Stimulated activated CD4-positive, alpha-beta T cell treated with anti-CD3 and anti-CD28 coated beads, TNF-alpha, amount 100 ng/mL, for 1 hour (primary cell): Measurements from ENCODE around the gene WNT8A.
"Not testable (repeated sequence)": the region's sequence is repeated elsewhere in the genome, so short reads cannot be mapped to it uniquely, and the experiment has no call there.

Source experiments
- DNase-seq, 3 donors: peaks; one replicate each; pipeline ENCODE4 v3.0.0-alpha.2; 2020; ENCODE audit warnings: low read depth in 3 of 3, low spot score in 1 of 3

Gene WNT8A, protein sequence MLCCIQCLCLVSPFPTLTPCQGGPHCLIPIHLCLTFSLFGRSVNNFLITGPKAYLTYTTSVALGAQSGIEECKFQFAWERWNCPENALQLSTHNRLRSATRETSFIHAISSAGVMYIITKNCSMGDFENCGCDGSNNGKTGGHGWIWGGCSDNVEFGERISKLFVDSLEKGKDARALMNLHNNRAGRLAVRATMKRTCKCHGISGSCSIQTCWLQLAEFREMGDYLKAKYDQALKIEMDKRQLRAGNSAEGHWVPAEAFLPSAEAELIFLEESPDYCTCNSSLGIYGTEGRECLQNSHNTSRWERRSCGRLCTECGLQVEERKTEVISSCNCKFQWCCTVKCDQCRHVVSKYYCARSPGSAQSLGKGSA

DNA sequence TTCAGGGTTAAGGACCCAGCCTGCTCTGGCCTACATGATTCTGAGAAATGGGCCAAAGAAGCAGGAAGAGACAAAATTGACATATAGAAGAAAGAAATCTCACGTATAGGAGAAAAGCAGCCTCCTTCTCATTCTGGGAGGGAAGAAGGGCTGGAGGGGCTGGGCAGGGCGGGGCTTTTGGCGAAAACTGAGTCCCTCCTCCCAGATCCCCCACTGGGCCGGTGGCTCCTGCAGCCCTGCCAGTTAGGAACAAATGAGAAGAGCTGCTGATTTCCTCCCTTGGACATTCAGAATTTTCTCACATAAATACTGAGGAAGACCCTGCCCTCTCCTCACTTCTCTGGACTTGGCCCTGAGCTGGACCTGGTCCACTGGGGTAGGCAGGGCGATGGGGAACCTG, at the start of gene WNT8A:
Gene WNT8A, plus strand, starts transcription at position 332 of the 400 bp plus-strand sequence. CDS start 95 bp downstream, outside the sequence.
- no peak for DNase-seq

DNA sequence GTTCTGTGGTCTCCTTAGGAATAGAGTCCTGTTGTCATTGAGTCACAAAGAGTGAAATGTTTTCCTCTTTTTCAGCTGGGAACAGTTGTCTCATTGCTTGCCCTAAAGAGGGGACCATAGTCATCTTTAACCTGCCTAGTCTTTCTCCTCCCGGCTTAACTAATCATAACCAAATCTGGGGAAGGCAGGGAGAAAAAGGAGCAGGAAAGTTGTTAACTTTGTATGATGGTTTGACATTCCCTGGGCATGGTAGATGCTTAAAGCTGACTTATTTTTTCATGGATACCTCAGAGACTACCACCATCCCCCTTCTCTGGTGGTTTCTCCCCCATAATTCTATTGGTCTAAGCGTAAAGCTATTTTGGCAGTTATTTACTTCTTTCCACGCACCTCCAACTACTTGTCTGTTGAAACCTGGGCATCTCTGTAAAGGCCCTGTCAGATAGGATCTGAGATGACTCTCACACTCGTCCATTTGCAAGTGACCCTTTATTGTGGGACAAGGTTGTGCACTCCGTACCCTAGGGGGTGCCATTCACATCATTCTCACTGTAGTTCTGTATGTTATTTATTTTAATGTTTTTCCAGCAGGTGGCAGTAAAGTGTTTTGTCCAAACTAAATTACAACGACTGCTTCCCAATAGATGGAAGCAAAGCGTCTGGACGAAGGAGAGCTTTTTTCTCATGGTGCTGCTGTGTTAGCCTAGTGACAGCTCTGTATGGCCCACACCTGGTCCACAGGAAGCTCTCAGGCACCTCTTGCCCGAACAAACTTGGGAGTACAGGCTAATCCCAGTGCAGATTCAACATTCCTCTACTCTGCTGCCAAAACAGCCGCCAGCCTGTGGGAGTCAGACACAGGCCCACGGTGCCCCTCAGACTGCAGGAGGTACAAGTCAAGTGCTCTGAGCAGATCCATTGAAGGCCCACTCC, 48.0 kb upstream of the WNT8A start:
- DNase-seq = peak; percentile 13 to 15 (median 13)

DNA sequence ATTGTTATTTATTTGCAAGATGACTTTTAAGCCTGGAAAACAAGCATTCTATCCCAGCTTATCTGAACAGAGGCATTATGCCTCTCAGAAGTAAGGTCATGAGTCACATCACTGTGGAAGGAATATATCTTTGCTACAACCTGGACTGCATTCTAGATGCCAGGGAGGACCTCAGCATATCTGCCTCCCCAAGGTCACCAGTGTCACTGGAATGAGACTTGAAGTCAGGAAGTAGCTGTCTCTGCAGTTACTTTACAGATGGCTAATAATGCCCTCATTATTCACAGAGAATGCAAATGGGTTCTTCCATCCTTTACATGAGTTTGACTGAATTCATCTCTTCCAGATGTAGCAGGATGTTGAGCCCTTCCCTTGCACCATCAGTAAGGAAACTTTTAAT, 46.6 kb upstream of the WNT8A start:
- DNase-seq = no peak

DNA sequence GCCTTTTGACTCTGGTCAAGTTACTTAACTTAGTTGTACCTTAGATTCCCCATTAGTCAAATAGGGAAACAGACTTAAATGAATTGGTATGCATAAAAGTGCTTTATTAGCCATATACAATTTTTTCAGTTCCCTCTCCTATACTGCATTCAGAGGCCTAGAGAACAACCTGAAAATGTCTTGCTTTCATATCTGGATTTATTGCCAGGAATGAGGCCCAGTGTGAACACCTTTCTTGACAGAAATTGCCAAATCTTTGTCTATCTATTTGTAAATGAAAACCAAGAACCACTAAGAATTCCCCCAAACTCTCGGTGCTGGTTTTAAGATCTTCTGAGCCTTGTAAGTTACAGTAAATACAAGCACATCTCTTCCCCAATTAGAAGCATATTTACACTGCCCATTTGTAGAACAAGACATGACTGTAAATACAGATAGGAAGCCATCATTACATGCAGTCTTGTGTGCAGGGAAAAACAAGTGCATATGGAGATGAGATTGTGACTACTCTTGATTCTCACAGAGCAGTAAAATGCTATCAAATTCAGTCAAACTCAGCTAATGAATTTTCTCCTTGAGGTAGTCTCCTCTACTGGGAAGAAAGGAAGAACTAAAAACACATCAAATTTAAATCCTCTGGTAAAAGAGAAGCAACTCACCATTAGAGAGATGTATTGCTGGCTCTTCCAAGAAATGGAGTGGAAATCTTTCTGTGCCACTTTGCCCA, 45.8 kb upstream of the WNT8A start:
- DNase-seq = no peak

DNA sequence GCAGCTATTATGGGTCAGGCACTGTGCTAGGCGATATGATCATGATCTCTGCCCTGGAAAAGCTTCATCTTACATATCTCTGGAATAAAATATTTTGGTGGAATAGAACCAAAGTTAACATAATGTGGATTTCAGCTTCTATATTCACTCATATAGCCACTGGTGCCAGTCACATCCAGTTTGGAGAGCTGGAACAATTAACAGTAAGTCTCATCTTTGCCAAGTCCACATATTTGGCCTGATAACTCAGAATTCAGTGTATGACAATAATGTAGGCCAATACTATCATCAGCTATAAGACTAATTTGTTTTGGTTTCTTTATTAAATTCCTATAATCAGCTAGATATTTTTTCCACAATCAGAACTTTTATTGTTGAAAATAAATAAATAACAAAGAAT, 45.0 kb upstream of the WNT8A start:
- no peak for DNase-seq

DNA sequence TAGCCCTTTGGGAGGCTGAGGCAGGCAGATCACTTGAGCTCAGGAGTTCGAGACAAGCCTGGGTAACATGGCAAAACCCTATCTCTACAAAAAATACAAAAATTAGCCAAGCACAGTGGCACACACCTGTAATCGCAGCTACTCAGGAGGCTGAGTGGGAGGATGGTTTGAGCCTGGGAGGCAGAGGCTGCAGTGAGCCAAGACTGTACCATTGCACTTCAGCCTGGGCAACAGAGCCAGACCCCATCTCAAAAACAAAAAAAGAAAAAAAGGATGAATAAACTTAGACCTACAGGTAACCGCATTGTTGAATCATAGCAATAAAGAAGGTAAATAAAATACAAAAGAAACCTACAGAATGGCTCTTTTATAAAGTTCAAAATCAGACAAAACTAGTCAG, 38.5 kb upstream of the WNT8A start:
- DNase-seq = not testable (repeated sequence)

DNA sequence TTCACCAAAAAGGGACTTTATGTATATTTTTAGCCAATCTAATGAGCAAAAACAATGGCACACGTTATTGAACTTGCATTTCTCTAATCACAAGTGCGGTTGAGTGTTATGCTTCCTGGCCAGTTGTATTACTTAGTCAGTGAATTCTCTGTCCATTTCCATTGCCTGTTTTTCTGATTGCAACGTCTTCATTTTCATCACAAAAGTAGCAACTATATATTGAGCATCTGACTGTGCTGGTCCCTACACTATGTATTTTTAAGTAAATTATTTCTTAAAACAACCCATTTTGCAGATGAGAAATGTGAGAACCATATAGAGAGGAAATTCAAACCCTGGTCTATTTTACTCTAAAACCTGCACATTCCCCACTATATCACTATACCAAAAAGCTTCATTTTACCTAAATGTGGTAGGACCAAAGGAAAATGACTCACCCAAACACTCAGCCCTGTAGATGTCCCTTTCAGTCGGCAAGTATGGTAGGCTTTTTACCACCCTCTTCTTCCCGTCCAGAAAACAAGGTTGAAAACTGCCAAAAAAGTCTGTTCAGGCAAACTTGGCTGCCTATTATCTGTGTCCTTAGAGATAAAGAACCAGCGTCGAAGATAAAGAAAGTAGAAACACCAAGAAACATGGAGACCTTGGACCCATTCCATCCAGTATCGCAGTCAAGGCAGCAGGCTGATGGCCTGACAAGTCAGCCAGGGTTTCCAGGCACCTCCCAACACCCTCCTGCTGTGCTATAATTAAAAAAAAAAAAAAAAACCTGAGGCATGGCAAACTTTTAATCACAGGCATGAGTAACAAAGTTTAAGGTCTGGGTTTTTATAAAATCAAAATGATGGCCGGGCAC, 32.2 kb upstream of the WNT8A start:
- no peak for DNase-seq

DNA sequence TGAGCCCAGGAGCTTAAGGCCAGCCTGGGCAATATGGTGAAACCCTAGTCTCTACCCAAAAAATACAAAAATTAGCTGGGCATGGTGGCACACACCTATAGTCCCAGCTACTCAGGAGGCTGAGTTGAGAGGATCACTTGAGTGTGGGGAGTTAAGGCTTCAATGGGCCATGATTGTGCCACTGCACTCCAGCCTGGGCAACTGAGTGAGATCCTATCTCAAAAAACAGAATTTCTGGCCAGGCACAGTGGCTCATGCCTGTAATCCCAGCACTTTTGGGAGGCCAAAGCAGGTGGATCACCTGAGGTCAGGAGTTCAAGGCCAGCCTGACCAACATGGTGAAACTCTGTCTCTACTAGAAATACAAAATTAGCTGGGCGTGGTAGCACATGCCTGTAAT, 31.1 kb upstream of the WNT8A start:
- not testable (repeated sequence) for DNase-seq

DNA sequence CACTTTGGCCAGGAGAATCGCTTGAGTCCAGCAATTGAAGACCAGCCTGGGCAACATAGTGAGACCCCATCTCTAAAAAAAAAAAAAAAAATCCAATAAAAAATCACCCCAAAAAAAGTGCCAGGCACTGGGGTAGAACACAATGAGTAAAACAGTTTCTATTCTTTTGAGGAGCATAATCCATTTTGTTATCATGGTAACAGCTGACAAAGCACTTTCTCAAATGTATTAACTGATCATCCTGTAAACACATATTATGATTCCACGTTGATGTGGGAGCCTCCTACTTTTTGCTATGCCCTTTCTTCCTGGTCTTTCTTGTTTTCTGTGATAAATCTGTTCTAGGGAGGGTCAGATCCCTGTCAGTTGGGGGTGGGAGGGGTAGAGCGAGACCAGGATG, 30.3 kb upstream of the WNT8A start:
- DNase-seq = no peak

DNA sequence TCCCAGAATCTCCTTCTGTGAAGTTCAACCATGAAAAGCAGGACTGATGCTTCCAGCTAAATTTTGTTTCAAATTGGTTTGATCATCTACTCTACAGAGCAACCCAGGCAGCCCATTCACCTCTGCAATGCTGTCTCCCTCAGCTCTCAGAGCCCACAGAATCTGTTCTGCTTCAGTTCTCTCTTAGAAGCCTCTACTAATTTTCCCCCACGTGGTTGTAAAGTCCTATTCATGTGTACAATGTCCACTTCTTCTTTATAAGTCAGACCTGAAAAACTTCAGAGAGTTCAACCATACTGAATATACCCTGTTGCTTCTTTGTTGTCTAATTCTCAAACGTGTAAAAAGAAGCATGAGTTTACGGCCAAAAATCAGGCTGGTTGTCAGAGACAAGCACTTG, 29.6 kb upstream of the WNT8A start:
- DNase-seq = no peak

DNA sequence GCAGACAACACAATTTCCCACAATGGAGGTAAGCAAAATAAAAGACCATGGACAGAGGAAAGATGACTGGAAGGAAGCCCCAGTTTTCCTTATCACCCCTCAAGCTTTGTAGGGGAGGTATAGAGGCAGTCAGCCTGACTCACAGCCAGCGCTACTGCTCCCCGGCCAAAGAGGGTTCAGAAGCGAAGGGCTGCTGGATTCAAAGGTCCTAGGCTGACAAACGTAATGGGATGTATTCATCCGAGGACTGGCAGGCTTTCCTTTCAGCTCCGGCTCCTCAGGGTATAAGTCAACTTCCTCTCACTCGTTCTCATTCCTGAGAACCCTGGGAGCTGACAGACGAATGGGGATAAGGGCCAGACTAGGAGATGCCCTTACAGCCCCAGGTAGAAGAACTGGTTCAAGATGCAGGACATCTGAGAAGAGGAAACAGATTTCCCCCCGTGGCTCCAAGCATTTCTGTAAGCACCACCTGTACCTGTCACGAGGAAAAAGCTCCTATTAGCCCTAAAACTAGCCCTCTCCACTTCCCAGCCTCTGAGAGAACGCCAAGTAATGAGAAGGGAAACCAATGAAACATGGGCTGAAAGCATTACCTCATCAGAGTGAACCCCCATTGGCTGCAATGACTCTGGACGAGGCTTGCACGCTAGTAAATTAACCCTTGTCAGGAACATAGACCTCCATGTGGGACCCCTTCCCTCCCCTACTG, 28.8 kb upstream of the WNT8A start:
- DNase-seq = no peak

DNA sequence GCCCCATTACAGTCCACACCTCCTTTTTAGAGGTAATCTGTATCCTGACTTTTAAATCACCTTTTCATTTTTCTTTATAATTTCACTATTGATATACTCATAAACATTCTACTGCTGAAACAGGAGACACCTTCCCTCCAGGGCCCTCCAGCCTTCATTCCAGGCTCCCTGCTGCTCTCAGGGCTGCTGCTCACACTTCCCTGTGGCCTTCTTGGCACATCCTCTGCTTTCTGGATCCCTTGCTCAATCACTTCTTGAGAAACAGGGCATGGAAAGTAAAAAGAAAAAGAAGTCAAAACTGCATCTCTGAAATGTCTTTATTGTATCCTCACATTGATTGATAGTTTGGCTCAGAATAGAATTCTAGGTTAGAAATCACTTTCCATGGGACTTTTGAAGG, 19.3 kb upstream of the WNT8A start:
- DNase-seq = no peak

DNA sequence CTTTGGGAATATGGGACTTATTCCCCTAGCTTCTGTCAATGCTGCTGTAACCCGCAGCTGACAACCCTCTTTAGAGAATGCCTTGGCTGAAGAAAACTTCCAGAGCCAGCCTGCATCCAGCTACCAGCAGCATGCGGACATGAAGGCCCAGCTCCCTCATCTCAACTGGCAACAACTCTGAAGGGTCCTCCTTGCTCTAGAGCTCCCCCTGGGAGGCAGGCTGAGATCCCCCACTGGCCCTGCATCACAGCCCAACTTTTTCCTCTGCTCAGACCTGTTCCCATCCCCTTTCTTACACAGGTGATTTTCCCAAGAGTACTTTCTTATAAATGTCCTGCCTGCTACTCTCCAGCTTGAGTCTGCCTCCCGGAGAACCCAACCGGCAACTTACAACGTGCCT, 18.7 kb upstream of the WNT8A start:
- DNase-seq = no peak

DNA sequence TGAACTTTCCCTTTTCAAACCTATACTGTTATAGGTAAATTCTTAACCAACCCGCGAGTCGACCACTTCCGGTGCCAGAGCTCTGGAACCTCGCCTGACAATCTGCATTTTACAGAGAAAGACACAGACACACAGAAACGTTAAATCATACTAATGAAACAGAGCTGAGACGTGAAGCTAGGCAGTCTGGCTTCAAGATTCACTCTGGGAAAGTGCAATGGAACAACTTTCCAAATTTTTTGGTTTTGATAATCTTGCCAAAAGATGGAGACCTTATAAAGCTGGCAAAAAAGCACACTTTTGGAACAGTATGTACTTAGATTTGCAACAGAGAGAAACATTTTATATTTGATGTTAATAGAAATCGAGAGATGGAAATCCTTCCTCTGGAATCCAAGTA, 15.9 kb upstream of the WNT8A start:
- no peak for DNase-seq

DNA sequence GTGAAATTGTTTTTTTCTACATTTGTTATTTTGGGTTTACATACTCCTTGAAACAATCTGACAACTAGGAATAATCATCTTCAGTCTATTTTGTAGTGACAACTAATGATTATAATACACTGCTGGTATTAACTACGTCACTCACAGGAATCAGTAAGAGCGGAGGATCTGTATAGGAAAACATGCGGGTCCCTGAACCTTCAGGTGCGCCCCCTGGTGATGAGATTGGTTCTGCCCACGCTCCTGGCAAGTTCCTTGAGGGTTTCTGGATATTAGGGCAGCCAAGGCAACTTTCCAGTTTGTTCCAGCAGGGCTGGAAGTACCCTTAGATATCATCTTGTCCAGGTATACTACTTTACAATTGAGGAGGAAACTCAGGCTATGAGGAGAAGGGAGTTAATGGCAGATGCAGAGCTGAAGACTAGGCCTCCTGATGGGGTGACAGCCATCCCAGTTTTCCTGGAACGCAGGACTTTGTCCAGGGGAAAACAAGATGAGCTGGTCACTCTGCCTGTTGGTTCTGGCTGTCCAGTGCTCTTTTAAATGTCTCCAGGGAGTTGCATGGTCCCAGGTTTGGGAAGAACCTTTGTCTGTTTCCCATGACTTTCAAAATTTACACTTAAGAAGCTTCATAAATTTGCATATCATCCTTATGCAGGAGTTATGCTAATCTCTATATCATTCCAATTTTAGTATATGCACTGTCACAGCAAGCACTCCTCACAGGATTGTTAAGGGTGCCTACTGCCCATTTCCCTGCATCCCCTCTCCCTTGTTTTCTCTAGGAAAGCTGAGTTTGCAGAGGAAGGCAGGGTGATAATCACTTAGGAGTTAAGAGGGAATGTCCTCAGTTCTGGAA, 14.9 kb upstream of the WNT8A start:
- peak; percentile 27 to 61 (median 37) for DNase-seq

DNA sequence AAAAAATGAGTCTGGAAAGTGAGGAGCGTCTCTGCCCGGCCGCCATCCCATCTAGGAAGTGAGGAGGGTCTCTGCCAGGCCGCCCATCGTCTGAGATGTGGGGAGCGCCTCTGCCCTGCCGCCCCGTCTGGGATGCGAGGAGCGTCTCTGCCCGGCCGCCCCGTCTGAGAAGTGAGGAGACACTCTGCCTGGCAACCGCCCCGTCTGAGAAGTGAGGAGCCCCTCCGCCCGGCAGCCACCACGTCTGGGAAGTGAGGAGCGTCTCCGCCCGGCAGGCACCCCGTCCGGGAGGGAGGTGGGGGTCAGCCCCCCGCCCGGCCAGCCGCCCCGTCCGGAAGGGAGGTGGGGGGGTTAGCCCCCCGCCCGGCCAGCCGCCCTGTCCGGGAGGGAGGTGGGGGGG, 13.8 kb upstream of the WNT8A start:
- DNase-seq = not testable (repeated sequence)

DNA sequence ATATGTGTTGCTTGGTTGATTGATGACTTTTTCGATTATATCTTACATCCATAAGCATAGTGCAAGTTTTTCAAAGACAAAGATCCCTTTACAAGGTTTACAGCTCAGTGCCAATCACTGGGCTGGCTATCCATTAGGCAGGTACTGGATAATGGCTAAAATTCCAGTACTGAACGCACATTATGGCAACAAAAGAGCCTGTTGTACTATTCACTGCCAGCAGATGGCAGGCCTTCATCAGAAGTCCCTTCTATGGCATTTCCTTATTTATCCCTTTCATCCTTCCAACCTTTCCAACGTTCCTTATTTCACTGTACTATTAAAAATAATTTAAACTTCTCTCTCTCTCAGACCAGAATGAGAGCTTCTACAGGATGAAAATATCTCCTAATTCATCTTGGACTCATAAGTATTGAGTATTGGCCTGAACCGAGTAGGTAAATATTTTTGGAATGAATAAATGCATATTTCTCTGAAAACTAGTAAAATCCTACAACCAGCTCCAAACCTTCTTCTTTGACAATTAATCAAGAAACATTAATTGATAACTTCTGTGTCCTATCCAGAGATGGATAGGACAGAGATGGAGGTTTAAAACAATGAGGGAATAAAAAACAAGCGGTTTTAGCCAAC, 6.7 kb upstream of the WNT8A start:
- peak in 2 of 3 donors; percentile 5 to 16 for DNase-seq

DNA sequence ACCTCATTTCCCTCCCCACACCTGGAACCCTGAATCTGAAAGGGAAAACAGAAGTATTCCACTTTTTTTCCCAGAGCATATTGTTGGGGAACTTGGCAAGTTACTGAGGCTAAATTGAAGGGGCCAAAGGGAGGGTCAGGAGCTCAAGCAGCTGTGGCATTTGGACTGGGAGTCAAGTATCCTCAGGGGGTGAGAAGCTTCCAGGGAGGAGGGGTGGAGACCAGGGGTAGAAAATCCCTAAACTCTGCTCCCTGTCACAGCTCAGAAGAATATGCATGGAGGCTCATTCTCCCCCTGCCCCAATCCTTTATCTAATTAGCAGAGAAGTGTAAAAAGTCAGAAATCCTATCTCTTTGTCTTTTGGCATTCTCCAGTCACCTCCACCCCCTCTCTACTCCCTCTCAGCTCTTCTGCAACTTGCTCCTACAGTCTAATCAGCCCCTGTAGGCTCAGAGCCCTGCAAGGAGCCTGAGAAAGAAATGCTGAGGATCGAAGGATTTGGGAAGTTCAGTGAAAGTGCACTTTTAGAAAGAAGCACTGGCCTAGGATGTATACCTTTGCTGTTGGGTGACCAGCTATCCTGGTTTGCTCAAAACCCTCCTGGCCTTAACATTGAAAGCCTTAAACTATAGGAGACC, 5.7 kb upstream of the WNT8A start:
- DNase-seq = no peak
